NCI-H2196 (cell line): Measurements from ENCODE around the gene IFNGR2.
A peak's percentile ranks its signal among the peaks of the same experiment; 100 is the strongest.
"Not testable (repeated sequence)": the region's sequence is repeated elsewhere in the genome, so short reads cannot be mapped to it uniquely, and the experiment has no call there.

ENCODE experiments used
- DNase-seq: peaks from one replicate; lab custom pipeline; 2025; ENCODE audit not compliant: unreplicated experiment; lab: John Stamatoyannopoulos, UW

Gene IFNGR2

DNA sequence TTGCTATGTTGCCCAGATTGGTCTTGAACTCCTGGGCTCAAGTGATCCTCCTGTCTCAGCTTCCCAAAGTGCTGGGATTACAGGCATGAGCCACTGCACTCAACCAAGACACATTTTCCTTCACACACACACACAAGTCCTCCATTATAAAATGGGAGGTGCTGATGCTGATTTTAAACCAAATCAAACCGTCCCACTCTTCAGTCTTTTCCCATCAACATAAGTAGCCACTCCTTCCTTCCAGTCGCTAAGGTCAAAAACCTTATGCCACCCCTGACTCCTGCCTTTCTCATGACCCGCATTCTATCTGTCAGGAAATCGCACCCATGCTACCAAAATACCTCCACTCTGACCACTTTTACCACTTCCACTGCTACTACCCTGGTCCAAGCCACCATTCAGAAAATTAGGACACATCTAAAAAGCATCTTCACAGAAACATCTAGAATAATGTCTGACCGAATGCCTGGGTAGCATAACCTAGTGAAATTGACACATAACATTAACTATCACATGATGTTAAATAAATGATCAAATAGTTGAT is 28.0 kb upstream of the IFNGR2 start:
- no peak for DNase-seq

DNA sequence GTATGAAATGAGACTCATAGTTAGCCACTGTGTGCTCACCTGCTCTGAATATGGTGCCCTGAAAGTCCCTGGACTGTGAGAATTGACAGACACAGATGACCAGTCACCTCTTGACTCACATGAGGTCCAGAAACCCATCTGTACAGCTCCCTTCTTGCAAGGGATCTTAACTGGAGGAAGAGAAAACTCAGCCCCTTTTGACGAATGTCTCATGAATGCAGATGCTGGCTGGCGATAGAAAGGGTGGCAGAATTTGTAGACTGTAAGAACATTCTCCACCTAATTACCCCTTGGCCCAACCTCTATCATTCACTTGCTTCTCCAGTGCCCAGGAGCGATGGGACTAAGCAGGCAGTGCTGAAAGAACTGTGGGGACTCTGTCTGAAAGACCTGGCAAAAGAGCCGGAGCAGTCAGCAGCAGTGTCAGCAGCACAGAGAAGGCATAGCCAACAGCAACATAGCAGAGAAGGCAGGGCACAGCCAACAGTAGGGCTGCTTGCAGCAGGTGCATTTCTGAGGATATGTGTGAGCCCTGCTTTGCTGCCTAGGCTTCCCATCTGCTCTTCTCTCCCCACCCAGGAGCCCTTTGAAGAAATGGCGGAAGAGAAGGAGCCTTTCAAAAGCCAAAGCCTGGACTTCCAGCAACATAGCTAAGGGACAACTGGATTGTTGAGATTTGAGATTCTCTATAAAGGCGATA is 25.8 kb upstream of the IFNGR2 start:
- DNase-seq, result no peak

DNA sequence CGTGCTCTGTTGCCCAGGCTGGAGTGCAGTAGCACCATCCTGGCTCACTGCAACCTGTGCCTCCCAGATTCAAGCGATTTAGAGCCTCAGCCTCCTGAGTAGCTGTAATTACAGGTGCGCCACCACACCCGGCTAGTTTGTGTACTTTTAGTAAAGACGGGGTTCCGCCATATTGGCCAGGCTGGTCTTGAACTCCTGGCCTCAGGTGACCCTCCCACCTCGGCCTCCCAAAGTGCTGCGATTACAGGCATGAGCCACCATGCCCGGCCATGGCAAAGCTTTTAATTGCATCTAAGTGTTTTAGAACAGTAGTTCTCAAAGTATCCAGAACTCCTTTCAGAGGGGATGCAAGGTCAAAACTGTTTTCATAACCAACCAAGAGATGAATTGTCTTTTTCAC is 25.1 kb upstream of the IFNGR2 start:
- DNase-seq, result no peak

DNA sequence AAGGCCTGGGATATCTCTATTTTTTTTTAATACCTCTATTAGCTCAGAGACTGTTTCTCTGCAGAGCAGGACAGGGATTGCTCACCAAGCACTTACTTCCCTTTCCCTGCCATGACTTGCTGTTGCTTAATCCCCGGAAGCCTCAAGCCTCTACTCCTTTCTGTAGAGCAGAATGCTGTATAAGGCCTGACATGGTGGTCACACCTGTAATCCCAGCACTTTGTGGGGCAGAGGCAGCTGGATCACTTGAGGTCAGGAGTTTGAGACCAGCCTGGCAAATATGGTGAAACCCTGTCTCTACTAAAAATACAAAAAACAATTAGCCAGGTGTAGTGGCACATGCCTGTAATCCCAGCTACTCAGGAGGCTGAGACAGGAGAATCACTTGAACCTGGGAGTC is 23.3 kb upstream of the IFNGR2 start:
- not testable (repeated sequence) for DNase-seq

DNA sequence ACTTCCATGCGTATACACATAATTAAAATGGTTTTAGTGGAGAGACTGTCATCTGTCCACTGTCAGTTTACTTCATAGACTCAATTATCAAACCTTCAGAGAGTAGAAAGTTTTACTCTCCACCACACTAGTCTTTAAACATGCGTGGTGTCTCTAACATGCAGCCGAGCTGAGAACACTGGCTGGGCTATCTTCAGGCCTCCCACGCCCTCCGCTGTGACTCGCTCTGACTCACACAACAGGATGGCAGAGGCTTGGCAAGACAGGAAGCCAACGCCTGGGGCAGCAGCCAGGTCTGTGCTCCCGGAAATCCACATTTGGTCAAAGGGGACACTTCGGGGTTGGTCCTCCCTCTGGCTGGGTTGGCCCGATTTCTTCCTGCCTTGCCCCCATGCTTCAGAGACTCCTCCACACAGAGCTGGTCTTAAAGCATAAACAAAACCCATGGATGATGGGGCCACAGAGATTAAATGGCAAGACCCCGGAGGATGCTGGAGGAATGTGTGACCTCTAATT is 22.7 kb upstream of the IFNGR2 start:
- DNase-seq, result peak; percentile 53

DNA sequence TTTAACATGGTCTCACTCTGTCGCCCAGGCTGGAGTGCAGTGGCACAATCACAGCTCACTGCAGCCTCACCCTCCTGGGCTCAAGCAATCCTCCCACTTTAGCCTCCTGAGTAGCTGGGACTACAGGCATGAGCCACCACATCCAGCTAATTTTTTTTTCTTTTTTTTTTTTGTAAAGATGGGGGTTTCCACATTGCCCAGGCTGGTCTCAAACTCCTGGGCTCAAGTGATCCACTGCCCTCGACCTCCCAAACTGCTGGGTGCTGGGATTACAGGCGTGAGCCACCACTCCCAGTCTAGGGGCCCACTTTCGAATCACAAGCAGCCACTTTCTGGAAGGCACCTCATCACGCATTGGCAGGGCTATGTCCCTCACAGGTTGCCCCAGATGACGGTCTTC is 21.8 kb upstream of the IFNGR2 start:
- not testable (repeated sequence) for DNase-seq

DNA sequence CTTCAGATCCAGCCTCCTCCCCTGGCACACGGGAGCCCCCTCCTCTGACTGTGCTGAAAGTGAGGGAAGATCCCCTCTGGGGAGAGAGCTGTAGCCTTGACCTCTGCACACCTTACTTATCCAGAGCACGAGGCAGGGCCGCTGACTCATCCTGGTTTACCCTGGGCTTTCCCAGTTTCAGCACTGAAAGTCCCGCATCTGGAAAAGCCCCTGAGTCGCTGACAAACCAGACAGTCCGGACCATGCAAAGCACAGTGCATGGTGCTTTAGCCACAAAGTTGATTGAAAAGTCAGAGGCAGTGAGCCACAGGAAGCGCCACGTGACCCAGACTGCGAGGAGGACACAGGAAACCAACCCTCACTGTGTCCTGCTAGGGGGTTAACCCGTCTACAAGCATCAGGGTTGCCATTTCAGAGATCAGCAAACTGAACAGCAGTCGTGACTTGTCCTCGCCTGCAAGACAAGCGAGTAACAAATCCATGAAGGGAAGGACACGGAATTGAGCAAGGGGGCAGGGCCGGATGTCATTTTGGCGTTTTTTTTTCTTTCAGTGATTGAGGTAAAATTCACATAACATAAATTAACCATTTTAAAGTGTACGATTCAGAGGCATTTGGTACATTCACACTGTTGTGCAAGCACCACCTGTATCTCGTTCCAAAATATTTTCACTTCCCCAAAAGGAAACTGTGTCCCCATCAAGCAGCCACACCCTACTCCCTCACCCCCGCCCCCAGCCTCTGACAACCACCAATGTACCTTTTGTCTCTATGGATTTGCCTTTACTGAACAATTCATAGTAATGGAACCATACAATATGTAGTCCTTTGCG is 19.9 kb upstream of the IFNGR2 start:
- DNase-seq, result no peak

DNA sequence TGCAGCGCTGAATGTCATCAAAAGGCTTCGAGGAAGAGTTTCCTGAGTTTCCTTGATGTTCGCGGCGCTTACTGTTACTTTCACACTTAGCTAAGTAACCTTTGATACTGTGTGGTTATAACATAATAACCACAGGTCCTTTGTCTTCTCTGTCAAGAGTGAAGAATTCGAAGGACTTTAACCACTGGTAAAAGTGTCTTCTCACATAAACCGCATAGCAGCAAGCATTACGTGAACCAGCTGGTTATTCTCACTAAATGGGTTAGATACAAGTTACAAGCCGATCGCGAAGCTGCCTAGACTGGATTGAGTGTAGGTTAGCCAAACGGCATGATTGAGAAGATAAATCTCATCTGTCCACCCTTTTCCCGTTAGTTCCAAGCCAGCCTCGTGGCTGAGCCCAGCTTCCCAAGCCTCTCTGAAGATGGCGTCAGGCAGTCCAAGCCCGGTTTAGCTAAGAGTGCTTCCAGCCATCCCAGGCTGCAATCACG is 18.3 kb upstream of the IFNGR2 start:
- no peak for DNase-seq

DNA sequence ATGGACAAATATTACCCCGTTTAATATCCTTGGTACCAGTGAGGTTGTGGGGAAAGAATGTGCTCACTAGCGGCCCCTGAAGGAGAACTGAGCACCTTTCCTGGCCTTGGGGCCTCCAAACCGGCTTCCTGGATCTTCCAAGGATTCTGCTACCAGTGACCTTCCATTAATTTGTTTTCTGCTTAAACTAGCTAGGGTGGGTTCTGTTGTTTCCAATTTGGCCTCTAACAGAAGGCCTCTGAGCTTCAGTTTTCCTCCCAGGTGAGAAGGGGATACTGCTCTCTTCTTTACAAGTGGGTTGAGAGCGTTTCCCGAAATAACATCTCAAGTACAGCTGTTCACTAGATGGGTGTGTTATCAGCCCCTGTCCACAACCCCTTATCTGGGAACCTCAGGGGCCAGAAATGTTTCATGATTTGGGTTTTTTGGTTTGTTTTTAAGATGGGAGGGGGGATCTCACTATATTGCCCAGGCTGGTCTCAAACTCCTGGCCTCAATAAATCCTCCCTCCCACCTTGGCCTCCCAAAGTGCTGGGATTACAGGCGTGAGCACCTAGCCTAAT is 16.9 kb upstream of the IFNGR2 start:
- DNase-seq, result no peak

DNA sequence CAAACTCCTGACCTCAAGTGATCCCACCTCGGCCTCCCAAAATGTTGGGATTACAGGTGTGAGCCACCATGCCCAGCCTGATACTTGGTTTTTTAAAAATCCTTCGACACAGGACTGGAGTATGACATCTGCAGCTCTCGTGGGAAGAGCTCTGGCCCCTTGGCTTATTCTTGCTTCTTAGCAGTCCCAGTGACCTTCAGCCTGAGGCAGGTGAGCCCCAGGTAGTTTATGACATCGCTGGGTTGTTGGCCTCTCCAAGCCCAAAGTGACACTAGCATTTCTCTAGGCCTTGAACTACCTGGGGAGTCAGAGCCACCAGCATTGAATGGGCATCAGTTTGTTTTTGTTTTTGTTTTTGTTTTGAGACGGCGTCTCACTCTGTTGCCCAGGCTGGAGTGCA is 15.9 kb upstream of the IFNGR2 start:
- DNase-seq, result no peak

DNA sequence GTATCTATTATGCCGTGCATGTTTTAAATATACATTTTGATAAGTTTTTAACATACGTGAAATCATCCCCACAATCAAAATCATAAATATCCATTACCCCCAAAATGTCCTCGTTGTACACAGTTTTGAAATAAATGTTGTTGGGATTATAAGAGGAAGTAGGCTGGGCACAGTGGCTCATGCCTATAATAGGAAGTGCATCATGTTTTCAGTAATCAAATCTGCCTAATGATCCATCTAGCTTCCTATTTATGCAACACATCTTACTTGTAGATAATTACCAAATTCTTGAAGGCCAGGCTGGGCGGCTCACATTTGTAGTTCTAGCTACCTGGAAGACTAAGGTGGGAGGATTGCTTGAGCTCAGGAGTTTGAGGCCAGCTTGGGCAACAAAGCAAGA is 15.0 kb upstream of the IFNGR2 start:
- no peak for DNase-seq

DNA sequence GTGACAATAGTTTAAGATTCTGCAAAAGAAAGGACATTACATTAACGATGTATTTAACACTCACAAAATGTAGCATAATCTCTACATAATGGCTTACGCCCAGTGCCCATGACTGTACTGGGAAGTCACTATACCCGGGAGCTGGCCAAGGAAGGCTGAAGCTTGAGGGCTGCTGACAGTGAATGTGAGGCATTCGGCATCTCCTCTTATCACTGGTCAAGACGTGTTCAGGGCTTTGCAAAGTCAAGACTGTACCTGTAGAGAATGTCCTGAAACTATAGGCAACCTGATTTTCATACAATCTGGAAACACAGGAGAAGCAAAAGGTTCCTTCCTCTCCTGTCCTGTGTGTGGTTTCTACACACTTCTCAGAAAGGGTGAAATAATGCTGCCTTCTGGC is 12.7 kb upstream of the IFNGR2 start:
- DNase-seq, result no peak

DNA sequence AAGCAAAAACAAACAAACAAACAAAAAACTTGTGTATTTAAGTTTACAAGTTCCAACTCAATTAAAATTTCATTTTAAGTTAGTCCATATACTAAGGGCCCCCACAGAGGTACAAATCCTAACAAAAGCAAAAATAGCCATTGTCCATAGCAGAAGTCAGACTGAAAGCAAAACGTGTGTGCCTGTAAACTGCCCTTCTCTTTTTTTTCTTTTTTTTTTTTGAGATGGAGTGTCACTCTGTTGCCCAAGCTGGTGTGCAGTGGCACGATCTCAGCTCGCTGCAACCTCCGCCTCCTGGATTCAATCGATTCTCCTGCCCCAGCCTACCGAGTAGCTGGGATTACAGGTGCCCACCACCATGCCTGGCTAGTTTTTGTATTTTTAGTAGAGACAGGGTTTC is 11.6 kb upstream of the IFNGR2 start:
- no peak for DNase-seq

DNA sequence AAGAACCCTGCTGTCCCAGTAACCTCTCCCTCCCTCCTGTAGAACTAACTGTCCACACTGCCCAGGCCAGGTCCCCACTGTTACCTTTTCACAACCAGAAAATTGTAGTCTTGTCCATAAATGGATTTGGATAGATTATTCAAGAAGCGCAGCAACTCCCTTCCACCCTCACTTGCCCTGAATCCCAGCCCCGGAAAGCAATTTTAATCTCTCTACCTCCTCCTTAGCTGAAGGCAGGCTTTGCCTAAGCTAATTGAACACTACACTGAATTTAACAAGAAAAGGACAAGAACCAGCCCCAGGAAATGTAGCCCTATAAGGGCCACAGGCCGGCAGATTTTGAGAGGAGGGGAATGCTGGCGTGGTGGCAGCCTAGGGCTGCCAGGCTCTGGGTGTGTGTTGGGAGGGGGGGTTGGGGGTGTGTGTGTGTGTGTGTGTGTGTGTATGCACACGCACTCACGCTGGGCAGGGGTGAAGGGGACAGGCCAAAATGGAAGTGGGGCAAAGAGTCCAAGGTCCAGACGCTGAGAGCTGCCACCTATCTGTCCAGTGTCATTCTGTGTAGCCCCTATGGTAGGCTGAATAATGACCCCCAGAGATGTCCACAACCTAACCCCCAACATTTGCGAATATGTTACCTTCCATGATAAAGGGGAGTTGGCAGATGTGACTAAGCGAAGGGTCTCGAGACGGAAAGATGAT is 10.8 kb upstream of the IFNGR2 start:
- DNase-seq, result no peak

DNA sequence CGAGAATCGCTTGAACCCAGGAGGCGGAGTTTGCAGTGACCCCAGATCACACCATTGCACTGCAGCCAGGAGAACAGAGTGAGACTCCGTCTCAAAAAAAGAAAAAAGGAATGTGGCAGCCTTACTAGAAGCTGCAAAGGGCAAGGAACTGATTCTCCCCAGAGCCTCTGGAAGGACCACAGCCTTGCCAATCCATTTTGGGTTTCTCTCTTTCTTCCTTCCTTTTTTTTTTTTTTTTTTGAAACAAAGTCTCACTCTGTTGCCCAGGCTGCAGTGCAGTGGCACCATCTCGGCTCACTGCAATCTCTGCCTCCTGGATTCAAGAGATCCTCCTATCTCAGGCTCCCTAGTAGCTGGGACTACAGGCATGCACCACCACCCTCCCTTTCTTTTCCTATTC is 9.9 kb upstream of the IFNGR2 start:
- DNase-seq, result no peak

DNA sequence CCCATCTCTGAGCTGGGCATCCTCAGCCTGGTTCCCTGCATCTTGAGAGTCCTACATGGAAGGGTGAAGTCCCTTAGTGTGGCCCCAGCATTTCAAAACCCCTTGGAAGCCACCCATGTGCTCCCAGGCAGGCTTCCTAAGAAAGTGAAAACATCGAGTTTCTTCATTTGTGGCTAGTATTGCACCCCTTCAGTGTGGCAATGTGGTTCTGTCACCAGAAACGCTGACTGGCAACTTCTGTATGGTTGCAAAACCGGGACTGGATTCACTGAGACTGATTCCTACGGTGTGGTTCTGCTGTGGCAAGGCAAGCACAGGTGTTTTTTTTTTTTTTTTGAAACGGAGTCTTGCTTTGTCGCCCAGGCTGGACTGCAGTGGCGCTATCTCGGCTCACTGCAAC is 9.0 kb upstream of the IFNGR2 start:
- DNase-seq, result no peak

DNA sequence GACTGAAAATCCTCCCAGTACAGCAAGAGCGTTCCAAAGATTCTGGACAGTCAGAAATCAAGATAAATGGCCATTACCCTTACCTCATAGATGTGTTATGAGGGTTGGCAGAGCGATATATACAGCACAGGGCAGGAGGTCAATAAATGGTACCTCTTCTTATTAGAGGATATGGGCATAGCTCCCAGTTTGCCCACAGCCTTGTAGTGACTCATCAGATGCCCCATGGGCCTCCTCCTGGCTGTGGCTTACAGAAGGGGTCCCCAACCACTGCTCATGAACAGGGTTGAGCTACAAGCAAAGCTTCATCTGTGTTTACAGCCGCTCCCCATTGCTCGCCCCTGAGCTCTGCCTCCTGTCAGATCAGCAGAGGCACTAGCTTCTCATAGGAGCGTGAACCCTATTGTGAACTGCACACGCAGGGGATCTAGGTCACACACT is 7.3 kb upstream of the IFNGR2 start:
- no peak for DNase-seq

DNA sequence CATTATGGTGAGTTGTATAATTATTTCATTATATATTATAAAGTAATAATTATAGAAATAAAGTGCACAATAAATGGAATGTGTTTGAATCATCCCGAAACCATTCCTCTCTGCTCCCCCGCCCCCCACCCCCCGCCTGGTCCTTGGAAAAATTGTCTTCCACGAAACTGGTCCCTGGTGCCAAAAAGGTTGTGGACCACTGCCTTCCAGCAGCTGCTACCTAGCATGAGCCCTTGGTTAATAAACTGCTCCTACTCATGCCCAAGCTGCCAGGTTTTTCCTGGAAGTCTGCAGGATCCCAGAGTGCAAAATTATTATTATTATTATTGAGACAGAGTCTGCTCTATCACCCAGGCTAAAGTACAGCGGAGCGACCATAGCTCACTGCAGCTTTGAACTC is 6.8 kb upstream of the IFNGR2 start:
- DNase-seq, result no peak

DNA sequence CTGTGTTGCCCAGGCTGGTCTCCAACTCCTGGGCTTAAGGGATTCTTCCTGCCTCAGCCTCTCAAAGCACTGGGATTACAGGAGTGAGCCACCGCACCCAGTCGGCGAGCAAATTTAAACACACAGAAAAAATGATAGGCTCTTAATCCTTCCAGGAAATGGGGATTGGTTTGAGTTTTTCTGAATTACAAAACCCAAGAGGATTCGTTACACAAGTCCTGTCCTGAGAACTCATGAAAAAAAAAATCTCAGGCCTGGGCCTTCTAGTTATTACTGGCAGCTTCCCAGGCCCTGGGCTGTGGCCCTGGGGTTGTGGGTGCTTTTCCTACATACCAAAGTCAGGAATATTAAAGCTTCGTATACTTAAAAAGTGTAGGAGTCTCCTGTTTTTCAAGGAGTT is 6.3 kb upstream of the IFNGR2 start:
- no peak for DNase-seq

DNA sequence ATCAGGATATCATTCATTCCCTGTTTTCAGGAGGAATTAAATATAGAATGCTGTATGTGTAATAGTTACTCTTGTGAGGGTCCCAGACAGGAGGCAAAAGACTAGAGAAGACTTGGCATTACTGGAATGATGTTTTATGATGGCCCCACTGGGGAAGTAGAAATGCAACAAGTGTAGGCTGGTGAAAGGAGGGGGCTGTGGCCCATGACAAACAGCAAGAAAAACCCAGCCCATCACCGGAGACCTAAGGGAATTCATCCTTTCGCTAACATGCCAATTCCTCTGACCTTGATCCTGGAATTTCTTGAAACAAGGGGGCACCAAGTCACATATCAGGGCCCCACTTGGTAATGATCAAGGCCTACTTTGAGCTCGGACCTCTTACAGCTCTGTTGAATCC is 5.5 kb upstream of the IFNGR2 start:
- DNase-seq, result no peak

DNA sequence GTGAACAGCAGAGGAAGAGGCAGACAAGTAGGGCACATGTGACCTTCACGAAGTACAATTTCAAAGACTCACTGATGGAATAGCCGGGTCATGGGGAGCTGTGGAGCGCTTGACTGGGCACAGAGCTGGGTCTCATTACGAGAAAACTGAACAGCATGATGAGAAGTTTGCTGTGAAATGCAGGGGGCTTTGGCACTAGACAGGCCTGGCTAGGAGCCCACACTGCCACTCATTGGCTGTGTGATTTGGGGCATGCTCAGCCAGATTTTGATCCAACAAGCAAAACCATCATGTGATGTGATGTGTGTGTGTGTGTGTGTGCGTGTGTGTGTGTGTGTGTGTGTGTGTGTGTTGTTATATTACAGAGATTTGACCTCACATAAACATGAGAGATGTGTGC is 4.9 kb upstream of the IFNGR2 start:
- DNase-seq, result no peak
